Measurements from ENCODE around the gene BCL2L11.
A peak's percentile ranks its signal among the peaks of the same experiment; 100 is the strongest.

The BCL2L11 gene

DNA sequence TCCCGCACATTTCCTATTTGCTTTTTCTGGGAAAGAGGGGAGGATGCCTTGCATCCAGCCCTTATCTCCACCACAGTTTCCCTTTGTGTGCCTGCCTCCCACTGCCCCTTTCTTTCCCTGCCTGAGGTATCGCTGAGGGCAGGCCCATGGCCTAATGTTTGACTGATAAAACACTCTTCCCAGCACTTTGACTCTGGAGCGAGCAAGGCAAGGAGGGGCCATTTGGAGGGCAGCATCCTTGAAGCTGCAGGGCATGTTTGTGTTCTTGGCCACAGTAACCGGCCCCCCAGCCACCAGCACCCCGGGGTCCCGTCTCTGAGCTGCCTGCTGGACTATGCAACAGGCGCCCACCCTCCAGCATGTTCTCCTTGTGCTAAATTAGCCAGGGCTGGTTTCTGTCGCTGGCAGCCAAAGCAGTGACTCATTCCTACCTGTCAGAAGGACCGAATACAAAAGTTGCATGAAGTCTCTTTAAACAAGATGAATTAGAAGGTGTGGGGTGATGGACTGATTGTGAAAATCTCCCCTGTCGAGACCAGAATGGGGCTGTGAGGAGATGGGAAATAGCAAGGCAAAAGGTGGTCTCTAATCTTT, 50.7 kb downstream of the BCL2L11 start:
- no peak for DNase-seq

GRCh38 chr2:111172666-111173065, 52.0 kb downstream of the BCL2L11 start:
- no peak for DNase-seq

DNA sequence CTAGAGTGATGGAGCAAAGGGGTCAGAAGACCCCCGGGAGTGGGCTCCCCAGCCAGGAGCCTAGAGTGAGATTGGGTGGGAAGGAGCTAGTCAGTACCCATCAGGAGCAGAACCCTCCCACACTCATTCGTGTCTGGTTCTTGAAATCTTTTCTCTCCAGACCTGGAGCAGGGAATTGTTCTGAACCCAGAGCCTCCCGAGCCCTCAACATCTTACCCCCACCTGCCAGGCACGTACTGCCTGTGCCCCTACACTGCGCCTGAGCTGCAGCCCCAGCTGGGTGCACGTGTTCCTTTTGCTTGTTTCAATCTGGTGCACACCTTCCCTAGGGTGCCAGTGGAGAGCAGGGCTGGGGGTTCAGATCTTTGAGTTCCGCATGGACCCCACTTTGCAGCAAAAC, 52.6 kb downstream of the BCL2L11 start:
- DNase-seq: no peak

- DNase-seq: no peak
Observed at GRCh38 chr2:111173856-111174255, 53.1 kb downstream of the BCL2L11 start.

GRCh38 chr2:111175615-111176014, 54.9 kb downstream of the BCL2L11 start:
- no peak for DNase-seq

- no peak for DNase-seq
Observed at GRCh38 chr2:111176388-111176787, 55.7 kb downstream of the BCL2L11 start.

DNA sequence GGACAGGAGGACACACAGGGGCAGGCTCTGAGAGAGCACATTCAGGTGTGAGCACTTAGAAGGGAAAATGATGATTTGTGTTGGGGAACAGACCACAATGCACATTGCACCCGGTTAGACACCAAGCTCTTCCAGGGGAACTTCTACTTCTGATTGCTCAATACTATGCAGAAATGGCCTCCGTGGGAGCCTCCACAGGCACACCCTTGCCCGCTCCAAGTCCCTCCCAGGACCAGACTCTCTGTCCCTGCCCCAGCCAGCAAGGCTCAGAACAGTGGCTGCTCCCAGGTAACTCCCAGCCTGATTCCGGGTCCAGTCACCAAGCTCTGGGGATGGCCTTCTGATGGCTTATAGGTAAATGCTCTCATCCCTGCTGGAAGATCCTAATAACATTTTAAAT, 56.2 kb downstream of the BCL2L11 start:
- DNase-seq: no peak

GRCh38 chr2:111178296-111178695, 57.6 kb downstream of the BCL2L11 start:
- no peak for DNase-seq

GRCh38 chr2:111178730-111179405, 58.2 kb downstream of the BCL2L11 start:
- no peak for DNase-seq

DNA sequence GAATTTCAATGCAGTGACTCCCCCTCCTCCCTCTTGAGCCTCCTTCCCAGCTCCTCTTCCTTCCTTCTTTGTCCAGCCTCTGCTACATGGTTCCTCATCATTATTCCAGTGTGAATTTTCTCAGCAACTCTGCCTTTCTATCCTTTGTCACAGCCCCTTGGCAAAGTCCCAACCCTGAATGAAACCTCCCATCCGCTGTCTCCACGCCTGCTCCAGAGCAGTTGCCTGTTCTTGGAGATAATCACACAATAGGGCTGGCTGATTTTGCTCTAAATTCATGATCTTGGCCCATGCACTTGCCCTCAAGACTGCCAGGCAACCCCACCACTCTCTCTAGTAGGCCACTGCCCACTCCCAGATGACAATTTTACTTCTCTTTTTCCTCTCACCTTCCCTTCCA, 61.4 kb downstream of the BCL2L11 start:
- DNase-seq: no peak

DNA sequence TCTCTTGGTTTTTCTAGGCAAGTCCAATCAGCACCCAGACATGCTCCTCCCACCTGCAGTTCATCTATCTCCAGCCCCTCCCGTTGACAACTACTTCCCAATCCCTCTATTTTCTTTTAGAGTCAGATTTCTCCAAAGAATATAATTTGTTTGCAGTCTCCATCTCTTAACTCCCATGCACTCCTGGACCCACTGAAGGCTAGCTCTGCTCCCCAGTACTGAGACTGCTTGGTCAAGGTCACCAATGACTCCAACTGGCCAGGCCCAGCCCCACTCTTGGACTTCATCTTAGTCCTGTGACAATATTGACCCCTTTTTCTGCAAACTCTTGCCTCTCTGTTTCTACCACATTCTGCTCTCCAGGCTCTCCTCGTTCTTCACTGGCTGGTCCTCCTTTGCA, 62.0 kb downstream of the BCL2L11 start:
- no peak for DNase-seq

DNA sequence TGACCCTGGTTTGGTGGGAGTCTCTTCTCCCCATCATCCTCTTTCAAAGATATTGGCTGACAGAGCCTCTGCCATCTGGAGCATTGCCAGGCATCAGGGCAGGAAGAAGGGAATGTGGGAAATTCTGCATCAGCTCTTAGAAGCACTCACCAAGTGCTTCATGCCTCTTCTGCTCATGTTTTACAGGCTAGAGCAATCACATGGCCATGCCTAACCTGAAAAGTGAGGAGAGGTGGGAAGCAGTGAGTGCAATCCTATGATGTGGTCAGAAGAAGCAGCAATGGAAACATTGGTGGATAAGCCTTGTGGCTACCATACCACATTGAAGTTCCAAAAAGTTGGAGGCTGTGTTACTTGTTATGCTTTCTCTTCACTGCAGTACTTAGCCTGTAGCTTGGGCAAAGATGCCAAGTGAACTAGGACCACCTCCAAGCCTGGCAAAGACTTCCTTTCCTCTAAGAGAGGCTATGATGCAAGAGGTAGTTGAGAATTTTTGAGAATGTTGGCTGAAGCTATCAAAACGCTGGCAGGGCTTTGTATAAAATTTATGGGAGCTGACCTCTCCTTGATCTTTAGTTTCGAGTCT, 64.1 kb downstream of the BCL2L11 start:
- DNase-seq: no peak

GRCh38 chr2:111185361-111186022, 64.8 kb downstream of the BCL2L11 start:
- peak; percentile 70 for DNase-seq

DNA sequence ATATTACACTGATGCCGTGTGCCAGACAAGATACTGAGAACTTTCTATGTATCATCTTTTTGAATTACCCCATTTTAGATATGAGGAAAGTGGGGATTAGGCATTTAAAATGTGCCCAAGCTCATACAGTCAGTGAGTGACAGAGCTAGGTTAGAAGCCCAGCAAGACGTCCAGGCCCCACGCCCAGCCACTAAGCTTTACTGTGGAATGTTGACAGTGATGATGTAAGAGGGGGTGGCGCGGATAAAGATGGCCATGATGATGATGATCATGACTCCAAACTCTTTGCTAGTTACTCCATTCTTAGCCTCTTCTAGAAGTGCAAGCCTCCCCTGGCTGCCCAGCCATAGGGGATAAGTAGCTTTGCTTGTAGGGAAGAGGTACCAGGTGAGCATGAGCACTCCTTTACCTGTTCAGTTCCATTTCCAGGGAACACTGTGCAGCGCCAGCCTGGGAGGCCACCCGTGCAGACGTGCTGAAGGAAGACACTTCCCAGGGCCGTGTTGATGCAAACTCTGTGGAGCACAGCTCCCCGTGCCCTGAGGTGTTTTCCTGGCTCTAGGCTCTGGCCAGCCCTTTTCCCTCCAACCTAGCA, 65.5 kb downstream of the BCL2L11 start:
- DNase-seq: no peak

GRCh38 chr2:111186933-111187332, 66.2 kb downstream of the BCL2L11 start:
- no peak for DNase-seq

DNA sequence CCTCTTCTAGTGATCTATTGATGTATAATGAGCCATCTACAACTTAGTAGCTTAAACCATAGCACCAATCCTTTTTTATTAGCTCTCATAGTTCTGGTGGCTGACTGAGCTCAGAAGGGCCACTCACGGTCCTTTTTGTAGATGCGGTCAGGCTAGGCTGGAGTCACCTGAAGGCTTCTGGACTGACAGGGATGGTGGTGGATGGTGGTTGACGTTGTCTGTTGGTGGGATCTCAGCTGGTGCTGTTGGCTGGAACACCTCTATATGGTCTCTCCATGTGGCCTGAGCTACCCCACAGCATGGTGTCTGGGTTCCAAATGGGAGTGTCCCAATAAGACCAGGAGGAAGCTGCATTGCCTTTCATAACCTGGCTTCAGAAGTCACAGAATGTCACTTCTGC, 68.0 kb downstream of the BCL2L11 start:
- no peak for DNase-seq

DNA sequence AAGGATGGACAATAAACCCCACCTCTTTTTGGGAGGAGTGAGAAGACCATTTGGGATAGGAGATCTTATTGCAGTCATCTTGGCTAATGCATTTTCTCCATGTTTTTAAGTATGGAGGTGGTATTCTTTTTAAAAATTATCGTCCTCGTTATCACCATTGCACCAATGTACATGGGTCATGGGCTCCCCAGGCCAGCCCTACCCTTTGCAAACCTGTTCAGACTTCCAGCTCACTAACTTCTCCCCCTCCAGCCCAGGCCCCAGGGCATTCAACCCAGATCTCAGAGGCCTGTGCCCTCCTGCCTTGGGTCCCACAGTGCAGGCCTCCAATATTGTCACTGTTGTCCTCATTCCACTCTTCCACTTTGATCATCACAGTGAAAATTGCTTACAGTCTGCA, 68.4 kb downstream of the BCL2L11 start:
- no peak for DNase-seq

GRCh38 chr2:111190816-111191540, 70.3 kb downstream of the BCL2L11 start:
- no peak for DNase-seq

GRCh38 chr2:111191877-111192276, 71.2 kb downstream of the BCL2L11 start:
- DNase-seq: no peak

GRCh38 chr2:111192776-111193368, 72.2 kb downstream of the BCL2L11 start:
- no peak for DNase-seq

DNA sequence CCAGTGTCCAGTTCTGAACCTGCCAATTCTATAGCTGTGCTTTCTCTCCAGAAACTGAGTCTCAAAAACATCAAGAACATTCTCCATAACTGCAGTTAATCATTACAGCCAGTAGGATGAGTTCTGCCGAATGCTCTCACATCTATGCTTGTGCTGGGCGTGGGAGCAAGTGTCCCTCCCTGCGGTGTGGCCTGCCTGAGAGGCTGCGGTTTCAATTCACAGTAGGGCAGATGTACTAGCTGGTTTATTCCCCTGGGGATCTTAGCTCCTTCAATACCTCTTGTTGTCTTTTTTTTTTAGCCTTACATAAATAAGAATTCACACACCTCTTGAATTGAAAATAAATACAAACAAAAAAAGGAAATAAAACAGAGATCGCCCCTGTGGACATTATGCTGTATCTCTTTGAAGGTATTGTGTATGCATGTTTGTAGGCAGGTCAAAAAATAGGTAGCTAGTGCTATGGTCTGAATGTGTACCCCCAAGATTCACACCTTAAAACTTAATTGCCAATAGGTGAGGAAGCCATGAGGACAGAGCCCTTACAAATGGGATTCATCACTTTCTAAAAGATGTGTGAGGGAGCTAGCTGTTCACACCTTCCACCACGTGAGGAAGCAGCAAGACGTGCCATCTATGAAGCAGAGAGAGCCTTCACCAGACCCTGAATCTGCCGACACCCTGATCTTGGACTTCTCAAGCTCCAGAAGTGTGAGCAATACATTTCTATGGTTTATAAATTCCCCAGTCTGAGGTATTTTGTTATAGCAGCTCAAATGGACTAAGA, 74.3 kb downstream of the BCL2L11 start:
- no peak for DNase-seq

DNA sequence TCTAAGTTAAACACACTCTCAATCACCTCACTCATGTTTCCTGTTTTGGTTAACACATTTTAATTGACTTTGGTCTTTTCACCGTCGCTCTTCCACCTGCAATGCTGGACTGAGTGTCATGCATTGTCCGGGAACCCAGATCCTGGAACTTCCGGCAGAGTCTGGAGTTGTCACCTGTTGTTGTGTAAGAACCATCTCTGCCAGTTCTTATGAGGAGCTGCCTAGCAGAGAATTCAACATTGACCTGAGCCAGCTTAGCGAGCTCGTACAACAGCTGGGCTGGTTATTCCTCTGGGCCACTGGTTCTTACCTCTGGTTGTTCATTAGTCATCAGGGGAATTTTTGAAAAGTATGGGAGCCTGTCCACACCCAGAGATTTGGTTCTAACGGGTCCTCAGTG, 75.7 kb downstream of the BCL2L11 start:
- DNase-seq: no peak

Measured in DMS153 (cell line).